HG03025 (cell line): Measurements from ENCODE around the gene TRIM47.
"Not testable (repeated sequence)": the region's sequence is repeated elsewhere in the genome, so short reads cannot be mapped to it uniquely, and the experiment has no call there.

Experiments used
- ATAC-seq: cut with Tn5 transposase; IDR thresholded peaks from one replicate; pipeline ENCODE4 v1.9.1; 2021; ENCODE audit warnings: mild to moderate bottlenecking, moderate library complexity; ENCODE audit not compliant: unreplicated experiment, low FRiP score

Gene TRIM47

DNA sequence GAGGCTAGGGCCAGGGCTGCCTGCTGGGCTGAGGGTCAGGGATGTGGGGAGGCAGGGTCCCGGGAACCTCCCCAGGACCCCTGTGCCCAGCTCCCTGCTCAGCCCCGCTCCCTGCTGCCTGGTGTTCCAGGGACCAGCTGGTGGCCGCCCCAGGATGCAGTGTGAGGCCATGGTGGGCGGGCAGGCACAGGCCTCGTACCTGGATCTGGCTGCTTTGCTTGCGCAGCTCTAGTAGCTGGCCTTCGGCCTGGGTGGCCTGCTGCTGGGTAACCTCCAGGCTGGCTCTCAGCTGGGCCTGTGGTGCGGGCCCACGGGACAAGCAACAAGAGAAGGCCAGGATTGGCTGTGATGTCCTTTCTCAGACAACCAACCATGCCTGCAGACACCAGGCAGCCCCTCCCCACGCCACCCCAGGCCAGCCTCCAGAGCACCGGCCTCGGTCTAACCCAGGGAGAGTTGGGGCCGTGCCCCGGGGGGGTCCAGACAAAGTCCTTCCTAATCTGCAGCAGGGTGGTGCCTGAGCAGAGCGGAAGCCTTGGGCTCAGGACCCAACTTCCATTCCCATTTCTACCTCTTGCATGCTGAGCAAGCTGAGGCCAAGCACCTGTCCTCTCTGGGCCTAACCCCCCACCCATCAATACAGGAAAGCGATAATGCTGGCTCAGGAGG, 14.3 kb upstream of the TRIM47 start:
- no peak for ATAC-seq

DNA sequence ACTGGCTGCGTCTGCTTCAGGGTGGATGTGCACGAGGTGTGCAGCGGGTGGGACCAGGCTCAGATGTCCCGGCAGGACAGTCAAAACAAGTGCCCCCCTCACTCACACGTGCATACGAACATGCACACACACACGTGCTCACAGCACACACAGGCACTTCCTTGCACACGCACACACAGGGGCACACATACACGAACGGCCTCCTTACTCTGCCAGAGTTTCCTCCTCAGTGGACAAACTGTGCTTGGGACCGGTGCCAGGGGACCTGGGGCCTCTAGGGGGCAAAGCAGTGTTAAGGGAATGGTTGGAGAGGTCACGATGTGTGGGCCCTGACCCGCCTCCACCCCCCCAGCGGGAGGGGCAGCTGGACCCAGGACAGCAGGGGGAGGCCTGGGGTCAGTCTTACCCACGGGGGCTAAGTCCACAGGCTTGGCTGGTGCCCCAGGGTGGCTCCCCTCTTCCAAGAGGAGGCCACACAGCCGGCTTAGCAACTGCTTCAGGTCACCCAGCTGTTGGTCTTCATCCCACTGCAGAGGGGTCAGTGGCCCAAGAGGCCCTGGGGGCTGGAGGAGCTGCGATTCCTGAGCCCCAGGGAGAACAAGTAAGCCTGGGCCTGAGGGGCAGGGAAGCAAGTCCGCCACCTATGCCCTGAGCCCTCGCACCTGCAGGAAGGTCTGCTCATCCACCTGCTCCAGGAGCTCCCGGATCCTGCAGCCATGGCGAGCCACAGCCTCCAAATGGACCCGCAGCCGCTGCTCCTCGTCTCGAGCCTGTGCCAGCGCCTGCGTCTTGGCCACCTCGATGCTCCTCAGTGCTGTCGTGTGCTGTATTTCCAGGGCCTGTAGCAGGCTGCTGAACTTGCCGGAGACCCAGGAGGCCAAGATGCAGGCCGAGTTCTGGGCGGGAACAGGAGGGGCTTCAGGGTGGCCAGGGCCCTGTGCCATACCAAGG, 13.5 kb upstream of the TRIM47 start:
- no peak for ATAC-seq

DNA sequence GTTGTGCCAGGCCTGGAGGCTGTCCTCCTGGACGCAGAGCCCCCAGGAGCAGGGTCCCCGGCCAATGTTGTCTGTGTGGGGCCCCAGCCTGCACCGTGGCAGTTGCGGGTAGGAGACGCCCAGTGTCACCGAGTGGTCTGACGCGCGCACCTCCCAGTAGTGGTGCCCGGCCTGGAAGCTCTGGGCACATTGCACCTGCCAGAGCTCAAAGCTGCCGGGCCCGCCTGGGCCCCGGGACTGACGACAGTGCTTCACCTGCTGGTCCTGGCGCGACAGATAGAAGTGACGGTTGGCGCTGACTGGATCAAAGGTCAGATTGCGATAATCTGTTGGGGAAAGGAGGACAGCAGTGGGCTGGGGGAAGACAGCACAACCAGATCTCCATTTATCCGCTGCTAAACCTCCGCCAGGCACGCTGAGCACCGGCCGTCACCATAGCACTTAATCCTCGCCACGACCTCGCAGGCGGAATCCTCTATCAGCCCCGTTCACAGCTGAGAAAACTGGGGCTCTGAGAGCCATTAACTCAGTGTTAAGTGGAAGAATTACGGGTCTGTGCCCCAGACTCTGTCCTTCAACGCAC, 12.7 kb upstream of the TRIM47 start:
- ATAC-seq, result no peak

DNA sequence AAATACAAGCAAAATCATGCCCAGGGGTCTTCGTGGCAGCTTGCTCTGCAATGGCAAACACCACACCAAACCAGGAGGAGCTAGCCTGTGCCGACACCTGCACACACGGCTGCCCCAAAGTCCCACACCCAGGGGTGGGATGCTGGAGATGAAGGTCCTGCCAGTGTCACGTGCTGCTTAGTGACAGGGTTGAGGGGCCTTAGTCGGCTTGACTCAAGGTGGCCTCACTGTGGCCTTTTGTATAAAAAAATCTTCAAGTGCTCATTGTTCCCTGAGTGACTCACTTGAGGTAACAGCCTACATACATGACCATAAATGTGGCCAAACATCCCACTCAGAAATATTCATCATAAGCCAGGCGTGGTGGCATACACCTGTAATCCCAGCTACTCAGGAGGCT, 11.1 kb upstream of the TRIM47 start:
- no peak for ATAC-seq

DNA sequence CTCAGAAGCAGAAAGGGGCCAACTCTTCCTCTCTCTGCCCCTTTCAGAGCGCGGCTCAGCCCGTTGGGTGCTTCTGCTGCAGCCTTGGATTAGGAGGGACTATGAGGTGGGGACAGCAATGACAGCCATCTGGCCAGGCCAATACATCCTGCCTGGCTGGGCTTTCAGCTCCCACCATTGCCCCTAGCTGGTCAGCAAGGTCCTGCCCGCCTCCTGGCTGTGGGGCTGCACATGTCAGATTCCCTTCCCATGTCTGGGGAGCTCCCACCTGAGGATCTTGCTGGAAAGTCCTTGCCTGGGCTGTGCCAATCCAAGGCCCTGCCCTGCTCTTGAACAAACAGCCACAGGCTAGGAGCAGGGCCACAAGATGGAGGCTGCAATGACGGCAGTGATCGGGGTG, 10.1 kb upstream of the TRIM47 start:
- ATAC-seq, result no peak

DNA sequence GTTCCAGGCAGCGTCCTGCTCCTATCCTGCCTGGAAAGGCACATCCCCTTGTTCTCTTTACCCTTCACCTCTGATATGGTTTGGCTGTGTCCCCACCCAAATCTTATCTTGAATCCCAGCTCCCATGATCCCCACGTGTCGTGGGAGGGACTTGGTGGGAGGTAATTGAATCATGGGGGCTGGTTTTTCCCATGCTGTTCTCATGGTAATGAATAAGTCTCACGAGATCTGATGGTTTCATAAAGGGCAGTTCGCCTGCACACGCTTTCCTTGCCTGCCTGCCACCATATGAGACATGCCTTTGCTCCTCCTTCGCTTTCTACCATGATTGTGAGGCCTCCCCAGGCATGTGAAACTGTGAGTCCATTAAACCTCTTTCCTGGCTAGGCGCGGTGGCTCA, 7.5 kb upstream of the TRIM47 start:
- ATAC-seq, result not testable (repeated sequence)

DNA sequence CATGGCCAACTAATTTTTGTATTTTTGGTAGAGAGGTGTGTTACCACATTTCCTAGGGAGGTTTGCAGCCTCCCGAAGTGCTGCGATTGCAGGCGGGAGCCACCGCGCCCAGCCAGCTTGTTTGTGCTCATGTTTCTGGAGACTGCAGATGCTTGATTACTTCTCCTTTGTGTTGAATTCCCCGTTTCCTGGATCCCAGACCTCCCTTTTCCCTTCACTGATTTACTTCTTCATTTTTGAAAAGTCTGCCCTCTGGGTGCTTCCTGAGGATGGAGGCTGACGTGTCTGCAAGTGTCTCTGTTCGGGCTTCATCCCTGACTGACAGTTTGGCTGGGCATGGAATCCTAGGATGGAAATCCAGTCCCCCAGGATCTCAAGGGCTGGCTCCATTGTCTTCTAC, 7.0 kb upstream of the TRIM47 start:
- no peak for ATAC-seq

DNA sequence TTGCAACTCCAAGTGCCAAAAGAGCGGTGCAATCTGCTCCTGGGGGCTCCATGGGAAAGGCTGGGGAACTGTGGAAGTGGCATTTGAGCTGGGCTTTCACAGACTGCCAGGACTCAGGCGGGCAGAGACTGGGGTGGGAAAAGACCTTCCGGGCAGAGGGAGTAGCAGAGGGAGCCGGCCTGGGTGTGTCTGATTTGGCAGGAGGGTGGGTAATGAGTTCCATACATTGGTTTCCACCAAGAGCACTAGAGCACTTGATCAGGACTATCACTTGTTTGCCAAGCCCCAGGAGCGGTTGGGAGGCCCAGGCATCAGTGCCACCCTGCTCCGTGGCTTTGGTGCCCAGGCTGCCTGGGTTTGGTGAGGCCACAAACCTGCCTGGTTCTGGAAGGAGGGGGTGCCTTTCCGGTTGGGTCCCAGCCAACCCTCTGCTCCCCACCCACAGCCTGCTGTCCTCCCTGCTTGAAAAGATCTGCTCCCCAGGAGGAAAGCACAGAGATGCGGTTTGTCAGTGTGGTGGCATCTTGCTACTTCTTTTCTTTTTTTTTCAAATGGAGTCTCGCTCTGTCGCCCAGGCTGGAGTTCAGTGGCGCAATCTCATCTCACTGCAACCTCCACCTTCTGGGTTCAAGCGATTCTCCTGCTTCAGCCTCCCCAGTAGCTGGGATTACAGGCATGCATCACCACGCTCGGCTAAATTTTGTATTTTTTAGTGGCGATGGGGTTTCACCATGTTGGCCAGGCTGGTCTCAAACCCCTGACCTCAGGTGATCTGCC, 3.5 kb upstream of the TRIM47 start:
- no peak for ATAC-seq

DNA sequence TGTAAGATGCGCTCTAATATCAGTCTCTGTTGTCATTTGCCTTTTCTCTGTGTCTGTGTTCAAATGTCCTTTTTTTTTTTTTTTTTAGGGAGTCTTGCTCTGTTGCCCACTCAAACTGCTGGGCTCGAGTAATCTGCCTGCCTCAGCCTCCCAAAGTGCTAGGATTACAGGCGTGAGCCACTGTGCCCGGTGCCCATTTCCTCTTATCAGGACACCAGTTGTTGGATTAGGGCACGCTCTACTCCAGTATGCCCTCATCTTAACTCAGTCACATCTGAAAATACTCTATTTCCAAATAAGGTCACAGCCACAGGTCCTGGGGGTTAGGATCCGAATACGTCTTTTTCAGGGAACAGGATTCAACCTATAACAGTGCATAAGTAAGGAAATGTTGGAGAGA, 1.9 kb upstream of the TRIM47 start:
- ATAC-seq, result no peak

DNA sequence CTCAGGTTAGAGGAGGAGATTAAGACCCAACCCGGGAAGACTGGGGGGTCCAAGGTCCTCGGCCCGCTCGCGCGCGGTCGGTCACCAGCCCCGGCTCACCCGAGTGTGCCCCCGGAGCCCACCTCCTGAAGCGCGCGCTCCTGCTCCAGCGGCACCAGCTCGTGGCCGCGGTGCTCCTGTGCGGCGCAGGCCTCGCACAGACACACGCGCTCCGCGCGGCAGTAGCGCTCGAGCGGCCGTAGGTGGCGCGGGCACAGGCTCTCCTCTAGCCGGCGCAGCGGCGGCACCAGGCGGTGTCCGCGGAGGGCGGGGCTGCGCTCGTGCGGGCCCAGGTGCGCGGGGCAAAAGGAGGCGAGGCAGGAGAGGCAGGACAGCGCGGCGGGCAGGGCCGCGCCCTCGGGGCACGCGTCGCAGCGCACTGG, 618 bp downstream of the TRIM47 start:
- no peak for ATAC-seq

DNA sequence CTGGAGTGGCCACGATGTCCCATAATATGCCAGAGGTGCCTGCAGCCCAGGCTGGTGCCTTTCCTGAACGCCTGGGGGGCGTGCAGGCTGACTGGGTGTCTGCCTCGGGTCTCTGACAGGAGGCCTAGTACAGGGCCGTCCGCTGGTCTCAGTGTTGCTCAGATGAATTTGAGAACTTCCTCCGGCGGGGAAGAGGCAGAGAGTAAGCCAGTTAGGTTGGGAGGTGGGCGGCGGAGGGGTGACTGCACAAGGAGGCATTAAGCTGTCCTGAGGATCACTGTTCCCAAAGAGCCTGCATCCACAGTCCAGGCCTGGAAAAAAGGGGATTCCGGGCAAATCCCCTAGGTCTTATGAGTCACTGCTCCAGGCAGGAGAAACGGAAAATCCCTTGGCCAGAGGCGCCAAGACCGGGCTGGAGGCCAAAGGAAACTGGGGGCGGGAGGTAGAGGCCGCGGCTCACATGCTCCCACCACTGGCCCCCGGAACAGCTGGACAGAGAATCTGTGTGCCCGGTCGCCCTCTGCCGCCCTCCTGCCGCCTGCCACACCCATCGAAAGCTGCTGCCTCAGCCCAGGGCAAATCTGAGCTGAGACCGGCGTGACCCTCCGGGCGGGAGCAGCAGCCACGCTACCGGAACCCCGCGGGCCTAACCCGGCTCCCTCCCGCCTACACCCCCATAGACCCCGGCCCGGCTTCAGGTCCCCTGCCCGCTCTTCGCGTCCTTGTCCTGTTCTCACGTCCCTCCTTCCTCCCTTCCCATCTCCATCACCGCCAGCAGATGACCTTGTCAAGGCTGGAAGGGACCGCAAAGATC, 1.2 kb downstream of the TRIM47 start:
- no peak for ATAC-seq

DNA sequence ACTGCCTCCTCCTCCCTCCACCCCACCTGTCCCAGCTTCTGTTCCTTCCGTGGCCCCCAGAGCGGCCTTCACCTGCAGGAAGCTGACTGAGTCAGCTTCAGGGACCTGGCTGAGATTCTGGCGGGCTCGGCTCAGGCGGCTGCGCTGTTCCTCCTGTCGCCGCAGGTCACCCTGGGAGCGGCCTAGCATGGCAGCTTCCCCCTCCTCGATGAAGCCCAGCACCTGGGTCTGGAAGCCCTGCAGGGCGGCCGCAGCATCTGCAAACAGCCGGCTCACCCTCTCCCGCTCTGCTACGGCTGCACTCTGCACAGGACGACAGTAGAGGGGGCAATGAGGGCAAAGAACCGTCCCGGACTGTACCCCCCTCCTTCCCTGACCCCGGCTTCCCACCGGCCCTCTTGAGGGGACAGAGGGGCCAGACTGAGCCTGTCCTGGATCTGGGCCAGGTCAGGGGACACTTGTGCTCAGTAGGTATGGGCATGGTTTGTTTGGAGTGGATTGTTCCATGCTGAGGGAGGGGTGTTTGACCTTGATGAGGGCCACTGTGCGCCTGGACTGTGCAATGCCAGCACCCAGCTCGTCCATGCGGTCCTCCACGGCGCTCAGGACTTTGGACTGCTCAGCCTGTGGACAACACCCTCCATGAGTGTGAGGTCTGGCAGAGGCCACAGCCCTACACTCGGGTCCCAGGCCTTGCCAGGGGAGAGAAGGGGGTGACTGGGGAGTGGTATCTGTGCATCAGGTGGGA, 2.0 kb downstream of the TRIM47 start:
- ATAC-seq, result no peak

DNA sequence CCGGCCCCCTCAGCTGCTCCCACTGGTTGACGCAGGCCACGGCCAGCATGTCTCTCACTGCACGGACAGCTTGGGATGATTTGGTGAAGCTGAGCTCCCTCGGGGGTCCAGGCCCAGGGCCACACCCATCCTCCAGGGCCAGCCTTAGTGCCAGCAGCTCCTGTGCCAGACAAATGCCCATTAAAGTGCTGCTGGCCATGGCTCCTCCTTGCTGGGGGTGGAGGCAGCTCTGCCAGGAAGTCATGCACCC, 2.5 kb downstream of the TRIM47 start:
- no peak for ATAC-seq

DNA sequence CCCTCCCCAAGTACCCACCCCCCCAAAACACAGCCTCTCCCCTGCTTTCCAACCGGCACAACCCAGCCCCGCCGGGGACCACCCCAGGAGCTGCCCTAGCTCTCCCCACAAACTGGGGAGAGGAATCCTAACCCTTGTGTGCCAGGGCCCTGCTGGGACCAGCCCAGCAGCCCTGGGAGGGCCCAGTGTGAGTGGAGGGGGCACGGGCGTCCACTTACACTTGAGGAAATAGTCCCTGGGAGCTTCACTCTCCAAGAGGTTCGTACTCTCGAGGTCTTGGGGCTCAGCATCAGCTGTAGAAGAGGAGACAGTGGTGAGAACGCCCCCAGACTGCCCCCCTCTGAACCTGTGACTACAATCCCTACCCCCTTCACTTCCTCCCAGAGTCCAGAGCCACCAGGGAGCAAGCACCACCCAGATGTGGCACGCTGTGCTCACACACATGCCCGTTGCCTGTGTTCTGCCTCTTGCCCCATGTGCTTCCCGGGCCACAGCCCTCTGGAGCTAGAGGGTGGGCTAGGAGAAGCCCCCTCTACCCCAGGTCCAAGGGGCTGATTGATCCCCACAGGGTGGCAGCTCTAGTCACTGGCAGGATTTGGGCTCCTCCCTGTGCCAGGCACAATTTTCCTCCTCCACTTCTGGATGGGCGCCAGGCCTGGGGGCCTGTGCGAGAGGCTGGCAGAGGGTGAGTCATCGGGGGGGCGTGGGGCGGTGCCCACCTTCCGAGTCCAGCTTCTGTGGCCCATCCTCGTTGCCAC, 3.0 kb downstream of the TRIM47 start:
- ATAC-seq, result no peak

DNA sequence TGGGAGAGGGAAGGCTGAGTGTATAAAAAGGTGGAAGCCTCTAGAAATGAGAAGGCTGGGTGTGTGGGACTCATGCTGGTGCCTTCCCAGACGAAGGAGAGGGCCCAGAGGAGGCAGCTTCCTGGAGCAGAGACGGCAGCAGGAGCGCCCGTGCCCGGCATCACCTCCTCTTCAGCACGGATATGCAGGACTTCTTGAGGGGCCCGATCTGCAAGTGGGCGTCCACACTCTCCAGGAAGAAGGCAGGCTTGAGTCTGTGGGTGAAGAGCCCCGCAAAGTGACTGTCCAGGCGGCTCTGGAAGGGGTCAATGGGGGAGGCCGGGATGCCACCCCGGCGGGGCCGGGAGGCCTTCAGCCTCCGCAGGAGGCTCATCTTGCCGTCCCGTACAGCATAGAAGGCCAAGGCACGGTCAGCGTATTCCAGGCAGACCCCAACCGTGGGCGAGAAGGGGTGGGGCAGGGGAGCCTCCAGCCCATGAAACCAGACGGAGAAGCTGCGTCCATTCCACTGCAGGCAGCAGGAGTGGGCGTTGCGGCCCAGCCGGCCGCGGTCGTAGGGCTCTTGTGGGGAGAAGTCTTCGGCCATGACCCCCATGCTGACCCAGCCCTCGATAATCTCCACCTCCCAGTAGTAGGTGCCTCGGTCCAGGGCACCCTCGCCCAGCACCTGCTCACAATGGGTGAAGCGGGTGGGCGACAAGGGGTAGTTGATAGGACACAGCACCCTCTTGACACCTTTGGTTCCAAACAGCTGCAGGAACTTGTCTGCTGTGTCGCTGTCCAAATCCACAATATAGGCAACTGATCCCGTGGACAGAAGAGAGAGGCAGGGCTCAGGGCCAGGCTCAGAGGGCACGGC, 3.8 kb downstream of the TRIM47 start:
- no peak for ATAC-seq

DNA sequence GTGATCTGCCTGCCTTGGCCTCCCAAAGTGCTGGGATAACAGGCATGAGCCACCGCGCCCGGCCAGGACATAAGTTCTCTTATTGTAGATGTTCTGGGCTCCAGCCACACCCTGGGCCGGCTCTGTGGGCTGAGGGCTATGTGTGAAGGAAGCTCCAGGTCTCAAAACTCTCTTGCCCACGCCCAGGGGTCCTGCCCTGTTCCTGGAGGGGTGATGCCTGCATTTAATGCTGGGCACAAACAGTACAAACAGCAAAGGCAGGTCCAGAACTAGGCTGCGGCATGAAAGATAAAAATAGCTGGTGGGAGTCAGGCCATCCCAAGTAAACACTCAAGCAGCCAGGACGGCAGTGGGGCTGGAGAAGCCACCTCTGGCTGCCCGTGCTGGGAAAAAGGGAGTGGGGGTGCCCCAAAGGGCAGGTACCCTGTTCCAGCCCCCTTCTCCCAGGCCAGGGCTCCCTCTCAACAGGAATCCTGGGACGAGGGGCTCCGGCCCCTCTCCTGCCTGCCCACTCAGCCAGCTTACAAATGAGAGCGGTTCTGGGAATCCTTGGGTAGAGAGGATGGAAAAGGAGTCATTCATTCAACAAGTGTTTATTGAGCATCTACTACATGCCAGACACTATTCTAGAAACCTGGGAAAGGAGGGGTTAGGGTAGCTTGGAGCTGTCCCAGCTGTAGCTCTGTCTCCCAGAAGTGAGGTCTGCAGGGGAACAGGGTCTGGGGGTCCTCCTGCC, 4.6 kb downstream of the TRIM47 start:
- ATAC-seq, result no peak
